K562 (cell line): ENCODE results near the gene PAIP2. TPM values are rescaled to one million over a fixed set of nuclear protein-coding genes. Genes with fewer than 3 reads are reported as not detected.

Source experiments
- CTCF ChIP-seq, 3 experiments: IDR thresholded peaks in 2 of 3; conservative IDR thresholded peaks in 1 of 3; 2 replicates each; pipeline ENCODE4 v1.5.1; 2011 to 2012; ENCODE audit warnings: low read length in 3 of 3, mild to moderate bottlenecking in 3 of 3, control low read depth in 2 of 3, improper control_type of control experiment in 1 of 3, inconsistent platforms in 1 of 3, low read depth in 1 of 3, mixed read lengths in 1 of 3, moderate library complexity in 1 of 3; ENCODE audit not compliant: insufficient read depth in 2 of 3
- FOXK2 ChIP-seq, 2 experiments: fragments of 450-650 bp; IDR thresholded peaks in 1 of 2; conservative IDR thresholded peaks in 1 of 2; 2 replicates each; pipeline ENCODE4 v1.6.1; 2016; ENCODE audit warnings: low read depth in 2 of 2, mild to moderate bottlenecking in 1 of 2
- FOXP4 ChIP-seq: sonication (generic); formaldehyde crosslinking; IDR thresholded peaks from 2 replicates; pipeline ENCODE4 v1.8.0; 2022; ENCODE audit warnings: mild to moderate bottlenecking, missing genetic modification reagents, borderline replicate concordance
- HMGN3 ChIP-seq: IDR thresholded peaks from 2 replicates; pipeline ENCODE4 v1.6.1; 2011; ENCODE audit warnings: borderline replicate concordance, low read depth, mild to moderate bottlenecking, mixed read lengths, low read length; ENCODE audit not compliant: insufficient read length; ENCODE audit errors: extremely low read depth
- JUN ChIP-seq, 2 experiments: sonication (generic) in 1 of 2; formaldehyde crosslinking in 1 of 2; IDR thresholded peaks; 2 replicates each; pipeline versions ENCODE4 v1.6.1 to v1.8.0; 2012 to 2022; ENCODE audit warnings: borderline replicate concordance in 2 of 2, mild to moderate bottlenecking in 2 of 2, improper control_type of control experiment in 1 of 2, low read depth in 1 of 2, low read length in 1 of 2, missing genetic modification reagents in 1 of 2
- MAX ChIP-seq: sonication (generic); formaldehyde crosslinking; IDR thresholded peaks from 2 replicates; pipeline ENCODE4 v1.9.0; 2022; ENCODE audit warnings: mild to moderate bottlenecking, missing genetic modification reagents
- MCM2 ChIP-seq: fragments of 450-650 bp; IDR thresholded peaks from 2 replicates; pipeline ENCODE4 v1.6.1; 2017; ENCODE audit warnings: low read depth, mild to moderate bottlenecking
- POLR2B ChIP-seq: fragments of 450-650 bp; IDR thresholded peaks from 2 replicates; pipeline ENCODE4 v1.6.1; 2018; ENCODE audit warnings: low read depth; ENCODE audit not compliant: partially characterized antibody
- SAP30 ChIP-seq: fragments of 200-600 bp; sonication (generic); IDR thresholded peaks from 2 replicates; pipeline ENCODE4 v1.6.1; 2012; ENCODE audit warnings: borderline replicate concordance, low read depth, mild to moderate bottlenecking, moderate library complexity, low read length, control low read depth, inconsistent platforms; ENCODE audit not compliant: insufficient read depth, poor library complexity, severe bottlenecking
- ZBTB11 ChIP-seq, 3 experiments: fragments of 200-800 bp in 1 of 3; fragments of 250-450 bp in 1 of 3; fragments of 450-650 bp in 1 of 3; sonication (Bioruptor Pico) in 1 of 3; sonication (Bioruptor generic) in 1 of 3; formaldehyde crosslinking in 1 of 3; IDR thresholded peaks; 2 replicates each; pipeline versions ENCODE4 v1.6.1 to v1.8.0; 2016 to 2022; ENCODE audit warnings: mild to moderate bottlenecking in 2 of 3, missing genetic modification characterization in 2 of 3, missing compliant biosample characterization in 1 of 3, moderate library complexity in 1 of 3
- ZBTB2 ChIP-seq: fragments of 450-650 bp; IDR thresholded peaks from 2 replicates; pipeline ENCODE4 v1.6.1; 2016; ENCODE audit warnings: antibody characterized with exemption
- ZFX ChIP-seq: sonication (generic); formaldehyde crosslinking; IDR thresholded peaks from 2 replicates; pipeline ENCODE4 v1.8.0; 2022; ENCODE audit warnings: mild to moderate bottlenecking, missing genetic modification reagents, moderate library complexity
- polyA plus RNA-seq, 8 experiments: library from polyadenylated mRNA; depleted of rRNA in 4 of 8; stranded (reverse) in 5 of 8; unstranded in 3 of 8; fragments of >200 nt; fragmentation: Nextera tagmentation in 2 of 8; fragmentation: Illumina TruSeq in 1 of 8; extraction: Ambion mirVana in 2 of 8; extraction: Trizol in 1 of 8; gene quantifications; 2 replicates each; pipeline versions ENCODE4 v1.2.1 to v1.2.3, GENCODE V29; 2011 to 2014; ENCODE audit warnings: inconsistent platforms in 1 of 8, missing spikeins in 1 of 8
- total RNA-seq, 7 experiments: library from RNA; depleted of rRNA in 6 of 7; stranded (reverse); fragments of >200 nt in 6 of 7; fragmentation: Illumina TruSeq in 2 of 7; extraction: Trizol in 2 of 7; gene quantifications; 2 replicates each; pipeline versions ENCODE4 v1.2.1 to v1.2.3, GENCODE V29; 2011 to 2021; ENCODE audit warnings: low replicate concordance in 1 of 7

PAIP2 gene
- total and polyA plus RNA-seq, 9 of the 15 experiments (the other 6 are each of a cell fraction or from before 2014, with no cell fraction given), result 78.3 to 187 (median 128) TPM

GRCh38 chr5:139385061-139386049 is 43.7 kb downstream of the PAIP2 start (continued):
- no peak for TF ChIP-seq FOXP4 (CRISPR knock-in tag)
- TF ChIP-seq CTCF (IDR thresholded peaks at IDR 0.05 in 2 of 3, conservative IDR thresholded peaks at IDR 0.05 in 1 of 3; ENCODE audit: insufficient read depth in 2 of 3, low read depth in 1 of 3, low read length in 3 of 3), result peak; percentile 67 to 77 (median 75)
- no peak for TF ChIP-seq SAP30
- no peak for TF ChIP-seq HMGN3
- TF ChIP-seq ZBTB11 (CRISPR knock-in tag; IDR thresholded peaks at IDR 0.05), result 0 out of 6 replicates have a peak, but pooled peaks of 1 of the 3 experiments have one; percentile 11
- peak; percentile 27; the same call in 1 of the 2 replicates for TF ChIP-seq ZFX (CRISPR knock-in tag)
- TF ChIP-seq MAX (CRISPR knock-in tag), result no peak
- TF ChIP-seq ZBTB2, result no peak
- no peak for TF ChIP-seq MCM2
- peak; percentile 49; the same call in 1 of the 2 replicates for TF ChIP-seq JUN (IDR thresholded peaks at IDR 0.05; ENCODE audit: borderline replicate concordance, low read depth, low read length)
- TF ChIP-seq JUN (CRISPR knock-in tag; IDR thresholded peaks at IDR 0.05; ENCODE audit: borderline replicate concordance), result no peak
- TF ChIP-seq FOXK2 (conservative IDR thresholded peaks at IDR 0.05 in 1 of 2, IDR thresholded peaks at IDR 0.05 in 1 of 2; ENCODE audit: low read depth in 2 of 2), result peak in 1 of 2 experiments; percentile 35; a peak in 1 of 4 replicates
- TF ChIP-seq POLR2B, result peak; percentile 19
